GM19025 (cell line): ENCODE data around the gene PRRT4.

ENCODE experiments used
- ATAC-seq: cut with Tn5 transposase; IDR thresholded peaks from one replicate; pipeline ENCODE4 v1.9.1; 2021; ENCODE audit warnings: mild to moderate bottlenecking, low read depth, moderate library complexity; ENCODE audit not compliant: unreplicated experiment

PRRT4 gene

DNA sequence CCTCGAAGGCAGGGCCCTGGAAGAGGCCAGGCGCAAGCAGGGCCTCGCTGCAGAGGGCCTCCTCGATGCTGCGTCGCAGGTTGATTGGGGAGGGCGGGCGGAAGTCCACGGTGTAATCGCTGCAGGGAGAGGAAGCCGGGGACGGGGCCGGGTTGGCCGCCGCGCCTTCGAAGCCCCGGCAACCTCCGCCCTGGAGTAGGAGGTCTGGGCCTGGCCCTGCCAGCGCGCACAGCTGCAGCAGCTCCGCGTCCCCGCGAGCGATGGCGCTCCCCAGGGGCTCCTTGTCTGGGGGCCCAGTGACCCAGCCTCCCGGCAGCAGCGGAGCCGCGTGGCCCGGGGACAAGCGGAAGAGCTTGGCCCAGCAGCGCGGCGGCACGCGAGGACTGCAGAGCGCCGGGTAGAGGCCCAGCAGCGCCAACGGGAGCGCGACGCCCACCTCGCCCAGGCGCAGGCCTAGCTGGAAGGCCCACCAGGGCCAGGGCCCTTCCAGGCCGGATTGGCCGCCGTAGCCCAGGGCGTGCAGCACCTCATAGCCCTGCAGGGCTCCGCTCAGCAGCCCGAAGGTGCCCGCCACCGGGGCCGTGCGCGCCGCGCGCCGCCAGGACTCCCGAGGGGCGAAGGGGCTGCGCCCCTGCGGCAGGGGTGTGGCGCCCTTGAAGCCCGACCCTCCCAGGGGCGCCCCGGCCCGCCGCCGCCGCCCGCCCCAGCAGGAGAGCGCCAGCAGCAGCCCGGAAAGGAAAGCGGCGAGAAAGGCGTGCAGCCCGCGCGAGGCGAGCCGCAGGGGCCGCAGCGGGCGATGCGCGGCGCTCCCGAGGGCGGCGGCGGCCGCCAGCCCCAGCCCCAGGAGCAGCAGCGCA lies 10.0 kb downstream of the PRRT4 start:
- ATAC-seq, result no peak

DNA sequence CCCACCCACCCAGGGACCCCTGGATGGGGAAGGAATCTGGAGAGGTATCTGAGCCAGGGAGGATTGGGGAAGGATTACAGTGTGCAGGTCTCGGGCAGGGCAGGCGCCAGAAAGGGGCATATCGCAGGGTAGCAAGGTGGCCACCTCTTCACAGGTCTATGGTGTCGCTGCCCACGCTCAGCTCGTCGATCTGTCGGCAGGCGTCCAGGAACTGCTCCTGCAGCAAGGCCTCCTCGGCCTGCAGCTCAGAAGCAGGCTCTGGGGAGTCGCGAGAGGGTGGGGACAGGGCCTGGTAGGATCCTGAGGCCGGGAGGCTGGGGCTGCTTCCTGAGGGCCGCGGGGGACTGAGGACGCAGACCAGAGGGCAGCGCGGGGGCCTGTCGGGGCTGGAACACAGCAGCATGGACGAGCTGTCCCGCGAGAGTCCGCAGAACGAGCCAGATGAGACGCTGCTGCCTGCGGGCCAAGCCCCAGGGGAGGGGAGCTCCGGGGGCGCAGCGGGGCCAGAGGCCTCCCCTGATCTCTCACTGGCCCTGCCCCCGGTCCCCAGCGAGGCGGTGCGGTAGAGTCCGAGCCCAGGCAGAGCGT lies 10.7 kb downstream of the PRRT4 start:
- ATAC-seq, result no peak

DNA sequence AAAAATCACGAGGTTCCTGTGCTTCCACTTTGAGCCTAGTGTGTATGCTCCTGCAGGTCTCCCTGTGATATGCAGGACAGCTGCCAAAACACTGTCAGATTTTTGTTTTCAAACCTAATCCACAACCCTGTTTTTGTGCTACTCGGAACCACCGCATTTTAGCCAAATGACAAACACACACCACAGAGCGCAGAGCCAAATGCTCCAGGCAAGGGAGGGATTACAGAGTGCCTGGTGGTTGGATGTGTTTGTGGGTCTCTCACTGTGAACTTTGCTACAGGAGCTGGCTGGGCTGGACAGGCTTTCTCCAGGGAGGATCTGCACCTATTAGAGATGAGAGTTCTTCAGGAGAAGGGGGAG lies 12.0 kb downstream of the PRRT4 start:
- no peak for ATAC-seq

DNA sequence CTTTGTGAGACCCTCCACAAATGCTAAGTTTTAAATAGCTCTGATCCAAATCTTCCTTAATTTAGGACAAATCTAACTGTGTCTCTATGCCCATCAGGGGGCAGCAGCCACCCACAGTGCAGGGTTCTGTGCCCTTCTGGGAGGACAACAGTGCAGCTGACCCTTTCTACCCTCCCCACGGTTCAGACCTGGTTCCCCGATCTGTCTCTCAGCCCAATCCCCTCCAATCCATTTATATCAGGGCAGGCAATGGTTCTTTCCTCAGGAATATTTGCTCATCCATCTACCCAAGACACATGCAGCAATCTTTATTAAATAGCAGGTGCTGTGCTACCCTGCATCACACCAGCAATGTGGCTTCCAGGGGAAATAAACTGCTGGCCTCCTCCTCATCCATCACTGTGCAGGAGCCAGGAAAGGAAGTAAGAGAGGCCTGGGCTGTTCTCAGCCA lies 13.8 kb downstream of the PRRT4 start:
- ATAC-seq, result no peak

DNA sequence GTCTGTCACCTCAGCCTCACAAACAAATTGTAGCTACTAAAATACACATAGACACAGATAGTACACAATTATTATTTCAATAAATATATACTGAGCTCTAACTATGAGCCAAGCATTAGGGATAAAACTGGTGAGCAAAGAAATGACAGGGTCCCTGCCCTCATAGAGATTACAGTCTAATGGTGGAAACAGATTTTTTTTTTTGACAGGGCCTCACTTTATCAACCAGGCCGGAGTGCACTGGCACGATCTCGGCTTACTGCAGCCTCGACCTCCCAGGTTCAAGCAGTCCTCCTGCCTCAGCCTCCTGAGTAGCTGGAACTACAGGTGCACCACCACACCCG lies 17.1 kb downstream of the PRRT4 start:
- no peak for ATAC-seq

DNA sequence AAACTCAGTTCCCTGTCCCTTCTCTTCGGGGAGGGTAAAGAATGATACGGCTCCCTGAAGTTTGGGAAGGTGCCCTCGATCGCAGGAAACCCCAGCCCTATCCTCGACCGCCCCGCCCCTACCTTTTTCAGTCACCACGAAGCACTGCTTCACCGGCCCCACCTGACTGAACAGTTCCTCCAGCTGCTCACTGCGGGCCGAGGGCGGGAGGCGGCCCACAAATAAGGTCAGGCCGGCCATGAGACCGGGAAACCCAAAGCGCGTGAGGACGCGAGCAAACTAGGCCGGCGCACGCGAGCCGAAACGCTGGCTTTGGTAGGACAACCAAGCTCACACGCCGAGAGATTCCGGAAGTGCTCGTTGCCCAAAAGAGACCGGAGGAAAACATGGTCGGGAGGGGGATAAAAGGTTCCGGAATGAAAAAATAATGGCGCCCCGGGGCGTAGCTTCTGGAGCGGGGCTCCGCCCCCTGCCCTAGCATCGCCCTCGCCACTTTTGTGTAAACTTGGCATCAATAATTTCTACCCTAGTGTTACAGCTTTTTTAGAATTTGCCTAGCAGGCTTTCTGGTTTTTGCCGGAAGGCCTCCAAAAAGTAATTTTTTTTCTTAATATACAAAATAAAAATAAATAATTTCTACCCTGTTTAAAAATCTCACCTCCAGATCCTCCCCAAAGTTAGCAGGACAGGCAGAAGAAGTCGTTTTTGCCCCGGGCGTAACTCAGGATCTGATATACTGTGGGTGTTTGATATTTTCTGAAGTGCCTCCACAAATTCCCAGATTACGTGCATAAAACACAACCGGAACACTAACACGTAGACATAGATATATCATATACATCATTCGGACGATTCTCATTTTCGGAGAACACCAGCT lies 17.7 kb downstream of the PRRT4 start, which contains the start of gene RBM28:
Gene RBM28, minus strand, starts transcription at position 355 of the 877 bp plus-strand sequence. Its CDS starts 115 bp downstream, at position 240.
- peak; percentile 95 for ATAC-seq

DNA sequence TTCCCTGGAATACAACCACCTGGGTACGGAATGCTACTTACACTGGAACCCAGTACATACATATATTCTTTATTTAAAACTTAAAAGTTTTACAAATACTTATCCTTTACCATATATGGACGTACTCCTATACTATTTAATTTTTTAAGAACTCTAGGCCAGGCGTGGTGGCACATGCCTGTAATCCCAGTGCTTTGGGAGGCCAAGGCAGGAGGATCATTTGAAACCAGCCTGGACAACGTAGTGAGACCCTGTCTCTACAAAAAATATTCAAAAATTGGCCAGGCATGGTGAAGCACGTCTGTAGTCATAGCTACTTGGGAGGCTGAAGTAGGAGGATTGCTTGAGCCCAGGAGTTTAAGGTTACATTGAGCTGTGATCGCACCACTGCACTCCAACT lies 19.8 kb downstream of the PRRT4 start:
- ATAC-seq, result no peak

DNA sequence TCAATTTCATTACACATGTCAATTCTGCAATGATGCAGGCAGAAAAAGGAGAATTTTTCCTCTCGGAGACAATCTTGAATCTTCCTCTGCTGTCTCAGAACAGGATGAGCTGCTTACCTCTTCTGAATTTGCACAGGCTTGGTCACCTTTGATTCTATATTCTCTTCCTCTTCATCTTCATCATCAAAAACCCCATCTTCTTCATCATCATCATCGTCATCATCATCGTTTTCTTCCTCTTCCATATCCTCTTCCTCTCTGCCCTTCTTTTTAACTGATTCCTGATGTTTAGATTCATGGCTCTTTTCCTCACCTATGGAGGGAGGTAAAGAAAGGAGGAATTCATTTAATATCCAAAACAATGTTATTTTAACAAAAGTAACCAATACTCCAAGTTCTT lies 25.8 kb downstream of the PRRT4 start:
- no peak for ATAC-seq

DNA sequence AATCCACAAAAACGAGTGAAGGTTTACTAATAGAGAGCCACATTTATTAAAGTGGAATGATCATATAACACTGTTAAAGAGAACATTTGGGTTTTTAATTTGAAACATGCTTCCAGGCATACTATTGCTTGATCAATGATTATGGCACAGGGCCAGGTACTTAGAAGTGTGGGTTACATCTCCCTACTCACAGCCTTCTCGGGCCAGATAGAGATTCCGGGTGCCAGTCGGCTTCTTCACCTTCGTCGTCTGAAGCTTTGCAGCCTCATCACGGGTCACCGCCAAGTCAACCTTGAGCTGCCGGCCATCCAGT lies 37.2 kb downstream of the PRRT4 start:
- no peak for ATAC-seq

DNA sequence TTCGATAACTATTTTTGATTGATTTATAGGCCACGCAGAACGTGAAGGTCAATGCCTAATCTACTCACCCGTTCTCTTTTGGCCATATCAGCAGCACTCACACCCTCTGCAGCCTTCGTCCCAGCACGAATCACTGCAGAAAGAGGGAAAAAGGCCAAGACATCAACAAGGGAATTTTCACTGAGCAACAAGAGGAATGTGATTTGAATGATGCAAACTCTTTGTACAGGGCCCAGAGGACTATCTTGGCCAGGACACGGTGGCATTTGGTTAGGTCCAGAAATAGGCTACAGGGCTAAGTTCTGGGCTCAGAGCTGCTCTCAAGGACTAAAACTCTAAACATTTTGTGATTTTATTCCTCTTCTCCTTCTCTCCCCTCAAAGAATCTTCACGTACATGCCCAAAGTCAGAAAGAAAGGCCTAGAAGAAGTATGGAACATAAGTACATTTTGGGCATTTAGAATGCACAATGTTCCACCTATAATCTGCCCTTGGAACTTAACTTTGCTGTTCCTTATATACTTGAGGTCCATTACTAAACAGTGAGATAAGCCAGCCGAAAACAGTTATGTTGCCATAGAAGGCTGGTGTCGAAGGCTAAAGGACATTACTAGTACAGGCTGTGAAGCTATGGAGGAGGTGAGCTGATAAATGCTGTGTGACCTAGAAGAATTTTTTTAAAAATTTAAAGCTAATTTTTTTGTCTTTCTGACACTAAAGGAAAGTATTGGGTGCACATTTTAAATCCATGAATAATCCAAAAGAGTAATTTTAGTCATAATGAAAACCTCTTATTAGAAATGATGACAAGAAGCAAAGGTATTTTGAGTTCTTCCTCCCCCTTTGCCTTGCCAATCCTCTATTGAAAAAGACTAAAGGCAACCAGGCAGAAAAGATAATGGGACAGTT lies 37.8 kb downstream of the PRRT4 start:
- ATAC-seq, result no peak

DNA sequence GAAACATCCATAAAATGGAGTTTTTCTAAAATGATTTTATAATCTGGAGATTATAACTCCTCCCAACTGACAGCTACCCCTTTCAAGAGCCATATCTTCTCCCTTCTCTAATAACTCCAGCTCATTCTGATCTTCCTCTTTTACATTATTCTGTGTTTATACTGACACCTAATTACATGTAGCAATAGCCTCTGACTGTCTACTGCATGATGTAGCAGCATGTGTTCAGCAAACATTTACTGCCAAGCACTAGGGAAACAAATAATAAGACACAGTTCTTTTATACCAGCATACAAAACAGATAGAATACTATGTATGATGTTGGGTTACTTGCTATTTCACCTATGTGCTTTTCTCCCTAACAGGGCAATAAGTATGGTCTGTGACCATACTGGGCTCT lies 38.5 kb downstream of the PRRT4 start:
- ATAC-seq, result no peak

DNA sequence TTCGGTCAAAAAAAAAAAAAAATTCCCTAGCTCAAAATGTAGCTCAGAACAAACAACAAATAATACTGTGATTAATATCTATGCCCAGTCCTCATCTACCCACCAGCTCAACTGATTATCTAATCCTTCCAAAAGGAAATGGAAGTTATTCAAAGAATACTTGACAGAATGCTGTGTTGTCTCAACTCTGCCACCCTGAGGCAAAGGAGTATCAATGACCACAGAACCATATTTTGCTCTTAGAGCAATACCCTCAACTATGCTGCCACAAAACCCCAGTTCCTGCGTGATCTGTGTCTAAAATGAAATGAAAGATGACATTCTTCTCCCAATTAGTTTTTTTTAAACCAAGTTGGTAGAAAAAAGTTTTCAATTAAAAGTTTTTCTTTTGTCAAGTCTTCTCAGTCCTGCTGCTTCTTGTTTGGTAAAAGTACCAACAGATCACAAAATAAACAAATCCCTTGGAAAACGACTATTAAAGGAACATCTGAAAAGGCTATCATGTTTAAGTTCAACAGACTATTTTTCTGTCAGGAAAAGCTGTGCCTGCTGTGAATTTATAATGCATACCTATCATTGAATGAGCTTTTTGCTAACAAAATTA lies 39.3 kb downstream of the PRRT4 start:
- ATAC-seq, result no peak

DNA sequence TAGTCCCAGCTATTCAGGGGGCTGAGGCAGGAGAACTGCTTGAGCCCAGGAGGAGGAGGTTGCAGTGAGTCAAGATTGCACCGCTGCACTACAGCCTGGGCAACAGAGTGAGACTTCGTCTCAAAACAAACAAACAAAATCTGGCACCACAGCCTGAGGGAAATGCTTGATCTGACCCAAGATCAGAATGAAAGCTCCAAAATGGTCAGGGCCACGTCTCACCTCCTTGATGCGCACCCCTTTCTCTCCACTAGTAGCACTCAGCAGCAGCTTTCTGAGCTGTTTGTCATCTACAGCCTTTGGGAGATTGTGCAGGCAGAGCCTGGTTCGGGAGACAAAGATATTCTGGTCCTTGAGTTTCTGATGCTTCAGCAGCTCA lies 40.5 kb downstream of the PRRT4 start:
- no peak for ATAC-seq

DNA sequence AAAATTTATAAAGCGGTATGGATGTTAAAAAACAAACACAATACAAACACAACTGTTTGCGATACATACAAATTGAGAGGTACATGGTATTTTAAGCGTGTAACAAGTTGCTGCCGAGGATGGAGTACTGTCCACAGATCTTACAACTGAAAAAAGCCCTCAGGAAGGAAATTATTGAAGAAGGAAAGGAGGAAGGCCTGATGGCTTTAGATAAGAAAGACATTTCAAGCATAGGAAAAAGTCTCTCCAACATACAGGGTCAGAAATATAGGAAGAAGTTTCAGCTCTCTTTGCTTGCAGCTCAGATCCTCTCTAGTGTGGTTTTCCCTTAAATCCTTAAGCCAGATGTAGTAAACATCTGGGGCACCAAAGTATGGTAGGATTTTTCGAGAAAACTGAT lies 42.8 kb downstream of the PRRT4 start:
- no peak for ATAC-seq

DNA sequence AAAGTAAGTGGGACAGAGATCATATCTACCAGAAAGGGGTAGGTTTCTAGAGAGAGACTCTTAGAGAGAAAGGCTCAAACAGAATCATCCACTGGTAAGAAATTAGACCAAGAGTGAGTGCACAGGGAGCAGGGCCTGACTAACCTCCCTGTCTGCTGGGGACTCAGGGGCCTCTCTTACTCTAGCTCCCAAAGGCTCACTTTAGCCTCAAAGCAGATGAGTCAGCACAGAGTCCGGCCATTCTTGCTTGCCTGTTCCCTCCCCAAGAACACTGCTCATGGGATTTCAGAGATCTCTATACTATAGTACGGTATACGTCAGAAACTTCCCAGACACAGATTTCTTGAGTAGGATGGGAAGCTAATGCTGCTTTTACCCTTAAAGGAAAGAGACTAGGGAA lies 50.5 kb downstream of the PRRT4 start:
- no peak for ATAC-seq

DNA sequence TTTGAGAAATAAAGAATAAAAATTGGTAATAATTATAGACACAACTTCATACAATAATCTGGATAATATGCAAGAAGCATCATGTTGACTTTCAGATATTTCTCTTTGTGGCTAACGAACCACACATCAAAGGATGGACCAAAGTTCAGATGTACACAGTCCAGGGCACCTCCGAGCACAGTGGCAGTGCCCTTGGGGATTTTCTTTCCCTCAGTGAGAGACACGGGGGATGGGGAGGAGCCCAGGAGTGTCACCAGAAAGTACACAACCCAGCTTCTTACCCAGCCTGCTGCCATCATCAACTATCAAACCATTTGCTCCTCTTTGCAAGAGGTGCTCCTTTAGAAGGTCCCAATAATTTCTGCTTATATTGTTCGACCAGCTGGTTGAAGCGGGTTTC lies 51.0 kb downstream of the PRRT4 start:
- no peak for ATAC-seq

DNA sequence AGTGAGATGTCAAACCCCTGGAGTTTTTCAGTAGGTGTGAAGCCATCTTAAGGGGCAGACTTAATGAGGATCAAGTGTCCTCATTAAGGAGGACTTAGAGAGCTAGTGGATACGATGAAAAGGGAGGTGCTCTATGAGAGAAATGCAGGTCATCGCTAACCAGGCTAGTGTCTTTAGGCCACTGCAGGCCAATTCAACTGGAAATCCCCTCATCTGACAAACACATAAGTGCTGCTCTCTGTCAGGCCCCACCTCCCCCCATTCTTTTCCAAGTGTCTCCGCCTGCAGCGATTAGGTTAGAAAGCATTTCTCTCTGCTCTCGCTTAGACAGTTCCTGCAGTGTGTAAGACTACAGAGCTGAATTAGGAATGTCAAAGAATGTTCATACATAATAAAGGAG lies 51.5 kb downstream of the PRRT4 start:
- no peak for ATAC-seq

DNA sequence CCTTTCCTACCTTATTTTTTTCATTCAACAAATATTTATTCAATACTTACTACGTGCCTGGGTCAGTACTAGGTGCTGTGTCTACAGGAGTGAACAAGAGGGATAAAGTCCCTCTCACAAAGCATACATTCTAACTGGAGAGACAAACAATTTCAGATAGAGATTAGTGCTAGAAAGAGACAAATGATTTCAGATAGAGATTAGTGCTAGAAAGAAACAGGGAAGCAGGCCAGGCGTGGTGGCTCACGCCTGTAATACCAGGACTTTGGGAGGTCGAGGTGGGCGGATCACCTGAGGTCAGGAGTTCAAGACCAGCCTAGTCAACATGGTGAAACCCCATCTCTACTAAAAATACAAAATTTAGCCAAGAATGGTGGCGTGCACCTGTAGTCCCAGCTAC lies 52.4 kb downstream of the PRRT4 start:
- no peak for ATAC-seq

DNA sequence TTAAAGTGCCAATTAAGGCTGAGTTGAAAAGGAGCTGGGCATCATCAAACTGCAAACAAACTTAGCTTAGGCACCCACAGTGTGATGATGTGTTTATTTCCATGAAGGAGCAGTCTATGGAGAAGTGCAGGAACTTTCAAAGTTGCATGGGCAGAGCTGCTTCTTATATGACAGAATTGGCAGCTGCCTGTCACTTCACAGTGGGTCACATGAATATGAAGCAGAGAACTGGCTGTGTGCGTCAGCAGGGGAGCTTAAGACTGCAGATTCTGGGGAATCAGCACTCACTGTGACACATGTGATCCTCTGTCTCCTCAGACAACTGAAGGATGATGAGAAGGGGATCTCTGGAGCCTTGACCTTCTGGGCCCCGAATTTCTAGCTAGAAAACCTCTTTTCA lies 54.4 kb downstream of the PRRT4 start:
- ATAC-seq, result no peak

DNA sequence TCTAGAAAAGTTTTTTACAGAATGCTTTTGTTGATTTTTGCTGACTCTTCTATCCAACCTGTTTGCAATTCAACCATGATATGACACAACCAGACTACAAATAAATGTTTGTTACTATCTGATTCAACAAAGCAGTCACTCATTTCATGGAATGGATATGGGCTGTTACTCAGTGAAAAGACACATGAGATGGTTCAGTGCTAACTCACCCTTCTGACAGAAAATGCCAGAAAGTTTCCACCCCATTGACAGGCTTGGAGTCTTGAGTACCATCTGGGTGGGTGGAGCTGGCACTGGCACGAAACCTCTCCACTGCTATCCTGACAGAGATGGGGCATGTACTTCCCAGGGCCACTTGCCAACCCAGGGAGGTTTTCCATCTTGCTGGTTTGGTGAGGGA lies 57.3 kb downstream of the PRRT4 start:
- ATAC-seq, result no peak
